Body of pancreas (tissue), 4 donors: ENCODE results near the gene APBA1.

Experiments used
- CTCF ChIP-seq, 7 experiments: fragments of 450-650 bp in 4 of 7; fragments of 200-600 bp in 3 of 7; sonication (generic) in 3 of 7; IDR thresholded peaks; one replicate each; pipeline ENCODE4 v1.5.1; 2016 to 2019; ENCODE audit warnings: antibody characterized with exemption in 7 of 7
- POLR2A ChIP-seq, 3 donors: fragments of 450-650 bp; IDR thresholded peaks; one replicate each; pipeline ENCODE4 v1.6.1; 2016; ENCODE audit warnings: antibody characterized with exemption in 3 of 3, mild to moderate bottlenecking in 2 of 3

- no peak for TF ChIP-seq POLR2A (IDR thresholded peaks at IDR 0.05)
- TF ChIP-seq CTCF (IDR thresholded peaks at IDR 0.05), result no peak
Measured at GRCh38 chr9:69429281-69429680, 242.9 kb downstream of the APBA1 start.
